ENCODE data around the gene ITGA2. TPM values are rescaled to one million over a fixed set of nuclear protein-coding genes. Genes with fewer than 3 reads are reported as not detected.

ITGA2 gene
- total RNA-seq, 2 experiments from 2014 or later: 0.74 to 0.86 TPM

DNA sequence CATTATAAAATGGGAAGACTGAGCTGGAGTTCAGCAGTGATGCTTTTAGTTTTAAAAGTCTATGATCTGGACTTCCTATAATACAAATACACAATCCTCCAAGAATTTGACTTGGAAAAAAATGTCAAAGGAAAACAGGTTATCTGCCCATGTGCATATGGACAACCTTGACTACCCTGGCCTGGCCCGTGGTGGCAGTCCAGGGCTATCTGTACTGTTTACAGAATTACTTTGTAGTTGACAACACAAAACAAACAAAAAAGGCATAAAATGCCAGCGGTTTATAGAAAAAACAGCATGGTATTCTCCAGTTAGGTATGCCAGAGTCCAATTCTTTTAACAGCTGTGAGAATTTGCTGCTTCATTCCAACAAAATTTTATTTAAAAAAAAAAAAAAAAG lies 103.1 kb downstream of the ITGA2 start:
- ATAC-seq: no peak
- ChIA-PET POLR2A (interaction anchor here (2.0 kb wide), 1 partner anchor 144 kb away, joined by 4 read pairs; no protein-coding TSS in a partner anchor), CTCF (interaction anchor here (1.1 to 3.2 kb wide), 4 partner anchors 11 to 143 kb away, joined by 3 to 43 read pairs (median 4); partner anchors contain the start of gene ITGA2)
- Mint-ChIP-seq H3K9me3 (no peaks in the 10 kb centered on the region), H3K4me3 (no peak overlapping the region), H3K27ac (no peak overlapping the region), H3K36me3 (ENCODE audit: low read depth) (peaks cover 2% of the 10 kb centered on the region), H3K27me3 (no peaks in the 10 kb centered on the region), H3K4me1 (ENCODE audit: low read depth) (peaks cover 27% of the 10 kb centered on the region)
- intact Hi-C loops (cut with micrococcal nuclease): loop anchor here (10.0 kb wide), 2 partner anchors 57 to 307 kb away; partner anchors contain the start of genes ITGA1 and PELO
- DNase-seq: no peak
- TF ChIP-seq, protein P1, sequence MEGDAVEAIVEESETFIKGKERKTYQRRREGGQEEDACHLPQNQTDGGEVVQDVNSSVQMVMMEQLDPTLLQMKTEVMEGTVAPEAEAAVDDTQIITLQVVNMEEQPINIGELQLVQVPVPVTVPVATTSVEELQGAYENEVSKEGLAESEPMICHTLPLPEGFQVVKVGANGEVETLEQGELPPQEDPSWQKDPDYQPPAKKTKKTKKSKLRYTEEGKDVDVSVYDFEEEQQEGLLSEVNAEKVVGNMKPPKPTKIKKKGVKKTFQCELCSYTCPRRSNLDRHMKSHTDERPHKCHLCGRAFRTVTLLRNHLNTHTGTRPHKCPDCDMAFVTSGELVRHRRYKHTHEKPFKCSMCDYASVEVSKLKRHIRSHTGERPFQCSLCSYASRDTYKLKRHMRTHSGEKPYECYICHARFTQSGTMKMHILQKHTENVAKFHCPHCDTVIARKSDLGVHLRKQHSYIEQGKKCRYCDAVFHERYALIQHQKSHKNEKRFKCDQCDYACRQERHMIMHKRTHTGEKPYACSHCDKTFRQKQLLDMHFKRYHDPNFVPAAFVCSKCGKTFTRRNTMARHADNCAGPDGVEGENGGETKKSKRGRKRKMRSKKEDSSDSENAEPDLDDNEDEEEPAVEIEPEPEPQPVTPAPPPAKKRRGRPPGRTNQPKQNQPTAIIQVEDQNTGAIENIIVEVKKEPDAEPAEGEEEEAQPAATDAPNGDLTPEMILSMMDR (IDR thresholded peaks at IDR 0.05): no peak

DNA sequence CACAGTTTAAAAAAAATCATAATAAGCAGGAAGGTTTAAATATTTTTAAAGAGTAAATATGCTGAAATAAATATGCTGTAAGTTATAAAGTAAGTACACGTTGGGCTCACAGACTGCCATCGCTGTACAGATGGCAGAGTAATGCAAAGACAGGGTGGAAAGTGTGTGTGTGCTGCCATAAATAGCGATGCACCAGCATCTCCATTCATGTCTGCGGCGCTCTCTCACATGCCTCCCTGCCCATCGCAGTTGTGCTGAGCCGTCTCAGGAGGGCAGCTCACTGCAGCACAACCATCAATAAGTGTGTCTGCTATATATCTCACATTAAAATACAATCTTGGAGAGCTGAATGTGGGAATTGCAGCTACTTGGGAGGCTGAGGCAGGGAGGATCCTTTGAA lies 106.1 kb downstream of the ITGA2 start:
- DNase-seq (no peak), ATAC-seq (no peak)
- TF ChIP-seq, protein P1 (IDR thresholded peaks at IDR 0.05): no peak
- CTCF ChIA-PET: interaction anchor here (0.6 to 7.6 kb wide), 14 partner anchors 21 to 466 kb away, joined by 3 to 144 read pairs (median 4); no protein-coding TSS in a partner anchor
- POLR2A ChIA-PET: no interaction called here
- intact Hi-C loops (cut with micrococcal nuclease): loop anchor here (10.0 kb wide), 2 partner anchors 60 to 310 kb away; partner anchors contain the start of genes ITGA1 and PELO
- H3K4me3 Mint-ChIP-seq: no peak overlapping the region
- no peak overlapping the region for H3K27ac Mint-ChIP-seq
- H3K36me3 Mint-ChIP-seq (ENCODE audit: low read depth): peaks cover 11% of the 10 kb centered on the region
- peaks cover 8% of the 10 kb centered on the region for H3K4me1 Mint-ChIP-seq (ENCODE audit: low read depth)
- no peaks in the 10 kb centered on the region for H3K27me3 Mint-ChIP-seq
- H3K9me3 Mint-ChIP-seq: no peaks in the 10 kb centered on the region

DNA sequence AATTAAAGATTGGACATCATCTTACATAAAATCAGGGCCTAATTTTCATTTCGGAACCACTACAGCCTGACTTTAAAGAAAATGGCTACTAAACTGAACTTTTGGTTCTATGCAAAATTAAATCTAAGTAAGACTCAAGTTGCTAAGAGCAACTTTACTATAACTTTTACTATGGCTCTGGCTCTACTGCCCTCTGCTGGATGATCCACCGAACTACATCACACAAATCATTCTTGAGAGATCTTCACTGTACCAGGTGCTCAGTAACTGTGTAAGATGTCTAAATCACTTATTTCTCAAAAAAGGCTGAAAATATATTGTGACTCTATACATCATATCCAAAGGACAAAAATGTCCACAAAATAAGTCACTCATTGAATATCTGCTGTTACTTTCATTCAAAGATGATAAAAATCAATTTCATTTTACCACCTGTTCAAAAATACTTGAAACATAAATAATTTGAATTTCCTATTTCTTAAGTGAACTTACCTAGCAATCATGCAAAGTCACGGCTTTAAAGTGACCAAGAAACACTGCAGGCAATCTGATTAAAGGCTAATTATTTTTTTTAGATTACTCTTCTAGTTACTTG lies 106.9 kb downstream of the ITGA2 start:
- Mint-ChIP-seq H3K36me3 (ENCODE audit: low read depth) (peaks cover 11% of the 10 kb centered on the region), H3K27ac (no peak overlapping the region), H3K4me1 (ENCODE audit: low read depth) (peaks cover 3% of the 10 kb centered on the region), H3K4me3 (no peak overlapping the region), H3K9me3 (no peaks in the 10 kb centered on the region), H3K27me3 (no peaks in the 10 kb centered on the region)
- TF ChIP-seq, protein P1 (IDR thresholded peaks at IDR 0.05): peak; percentile 81
- ChIA-PET CTCF (interaction anchor here (0.7 to 7.6 kb wide), 17 partner anchors 9 to 701 kb away, joined by 3 to 144 read pairs (median 4); no protein-coding TSS in a partner anchor), POLR2A (no interaction called here)
- DNase-seq (peak; percentile 86), ATAC-seq (peak; percentile 88)
- intact Hi-C loops (cut with micrococcal nuclease): loop anchor here (1.0 to 10.0 kb wide), 3 partner anchors 61 to 311 kb away; partner anchors contain the start of genes ITGA1 and PELO

DNA sequence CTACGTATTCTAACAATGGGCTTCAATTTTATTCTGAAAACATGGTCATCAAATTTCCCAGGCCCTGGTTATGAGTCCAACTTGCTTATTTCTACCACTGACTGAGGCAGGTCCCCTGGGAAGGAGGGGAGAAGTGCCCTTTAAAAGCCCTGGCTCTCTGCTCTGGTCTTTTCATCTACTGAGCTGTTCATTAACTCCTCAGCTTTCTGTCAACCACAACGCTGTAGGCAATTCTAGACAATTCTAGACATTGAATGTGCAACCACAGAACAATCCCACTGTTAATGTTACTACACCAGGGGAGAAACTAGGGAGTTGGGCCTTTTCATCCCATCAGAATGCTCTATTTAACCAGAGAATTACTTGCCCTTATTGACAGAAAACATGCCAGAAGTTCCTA lies 110.4 kb downstream of the ITGA2 start:
- intact Hi-C loops (cut with micrococcal nuclease): loop anchor here (10.0 kb wide), 2 partner anchors 65 to 315 kb away; partner anchors contain the start of genes ITGA1 and PELO
- no peaks in the 10 kb centered on the region for H3K27me3 Mint-ChIP-seq
- CTCF ChIA-PET: interaction anchor here (1.0 to 7.6 kb wide), 4 partner anchors 10 to 184 kb away, joined by 3 to 144 read pairs (median 16); partner anchors contain the start of gene MOCS2
- no peak overlapping the region for H3K27ac Mint-ChIP-seq
- H3K4me3 Mint-ChIP-seq: no peak overlapping the region
- H3K4me1 Mint-ChIP-seq (ENCODE audit: low read depth): peaks cover 9% of the 10 kb centered on the region
- POLR2A ChIA-PET: interaction anchor here (0.5 kb wide), 1 partner anchor 195 kb away, joined by 3 read pairs; no protein-coding TSS in a partner anchor
- DNase-seq (no peak), ATAC-seq (no peak)
- TF ChIP-seq, protein P1 (IDR thresholded peaks at IDR 0.05): no peak
- peaks cover 27% of the 10 kb centered on the region for H3K36me3 Mint-ChIP-seq (ENCODE audit: low read depth)
- no peaks in the 10 kb centered on the region for H3K9me3 Mint-ChIP-seq

DNA sequence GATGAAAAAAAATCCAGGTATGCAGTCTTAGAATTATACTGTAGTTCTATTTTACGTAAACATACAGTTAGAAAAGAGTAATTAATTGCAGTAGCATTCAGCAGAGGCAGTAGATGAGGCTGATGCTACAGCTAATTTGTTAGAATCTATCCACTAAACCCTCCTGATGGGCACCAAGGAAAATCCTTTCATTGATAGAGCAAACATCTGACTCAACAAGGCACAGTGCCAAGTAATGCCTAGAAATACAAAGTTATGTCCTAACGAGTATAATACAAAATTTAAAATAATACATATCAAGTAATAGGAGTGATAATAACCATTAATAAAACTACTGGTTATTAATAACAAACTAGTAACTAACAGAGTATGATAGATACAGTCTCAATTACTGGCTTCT lies 111.5 kb downstream of the ITGA2 start:
- peaks cover 34% of the 10 kb centered on the region for H3K36me3 Mint-ChIP-seq (ENCODE audit: low read depth)
- ChIA-PET CTCF (interaction anchor here (1.0 to 7.6 kb wide), 4 partner anchors 9 to 151 kb away, joined by 3 to 144 read pairs (median 3); partner anchors contain the start of gene MOCS2), POLR2A (no interaction called here)
- H3K4me1 Mint-ChIP-seq (ENCODE audit: low read depth): peaks cover 18% of the 10 kb centered on the region
- no peak overlapping the region for H3K4me3 Mint-ChIP-seq
- DNase-seq: no peak
- H3K27ac Mint-ChIP-seq: no peak overlapping the region
- no peaks in the 10 kb centered on the region for H3K9me3 Mint-ChIP-seq
- ATAC-seq: no peak
- TF ChIP-seq, protein P1 (IDR thresholded peaks at IDR 0.05): no peak
- intact Hi-C loops (cut with micrococcal nuclease): no loop called here
- H3K27me3 Mint-ChIP-seq: no peaks in the 10 kb centered on the region

Data from activated CD8-positive, alpha-beta T cell treated with anti-CD3 and anti-CD28 coated beads for 36 hours (primary cell).